ENCODE measurements around the gene CNTN4.

Gene CNTN4

GRCh38 chr3:2148561-2149340, 50.1 kb downstream of the CNTN4 start:
- TF ChIP-seq CTCF (IDR thresholded peaks at IDR 0.05; ENCODE audit: insufficient read depth, low read depth, low read length, missing control alignments), result no peak
- DNase-seq (ENCODE audit: low read depth), result no peak

GRCh38 chr3:2153053-2153452, 54.4 kb downstream of the CNTN4 start:
- TF ChIP-seq CTCF (IDR thresholded peaks at IDR 0.05; ENCODE audit: insufficient read depth, low read depth, low read length, missing control alignments), result no peak
- H3K4me3 ChIP-seq (ENCODE audit: low read length), result no peak overlapping the region
- no peak for DNase-seq (ENCODE audit: low read depth)

More at GRCh38 chr3:2148561-2149340, 50.1 kb downstream of the CNTN4 start:
- no peak overlapping the region for H3K4me3 ChIP-seq (ENCODE audit: low read length)

GRCh38 chr3:2153547-2153946, 54.9 kb downstream of the CNTN4 start:
- DNase-seq (ENCODE audit: low read depth), result no peak
- H3K4me3 ChIP-seq (ENCODE audit: low read length), result no peak overlapping the region
- TF ChIP-seq CTCF (IDR thresholded peaks at IDR 0.05; ENCODE audit: insufficient read depth, low read depth, low read length, missing control alignments), result no peak

- TF ChIP-seq CTCF (IDR thresholded peaks at IDR 0.05; ENCODE audit: insufficient read depth, low read depth, low read length, missing control alignments), result no peak
- no peak overlapping the region for H3K4me3 ChIP-seq (ENCODE audit: low read length)
- no peak for DNase-seq (ENCODE audit: low read depth)
These were observed 56.0 kb downstream of the CNTN4 start for GRCh38 chr3:2154621-2155020.

GRCh38 chr3:2156244-2156847, 57.7 kb downstream of the CNTN4 start:
- DNase-seq (ENCODE audit: low read depth), result no peak
- no peak overlapping the region for H3K4me3 ChIP-seq (ENCODE audit: low read length)
- peak; percentile 31 for TF ChIP-seq CTCF (IDR thresholded peaks at IDR 0.05; ENCODE audit: insufficient read depth, low read depth, low read length, missing control alignments)

GRCh38 chr3:2158828-2159227, 60.2 kb downstream of the CNTN4 start:
- no peak for TF ChIP-seq CTCF (IDR thresholded peaks at IDR 0.05; ENCODE audit: insufficient read depth, low read depth, low read length, missing control alignments)
- no peak overlapping the region for H3K4me3 ChIP-seq (ENCODE audit: low read length)
- DNase-seq (ENCODE audit: low read depth), result no peak

Measured in epithelial cell of esophagus (primary cell).